AG04450 (cell line): ENCODE data around the gene TRPC4AP. TPM values are rescaled to one million over a fixed set of nuclear protein-coding genes. Genes with fewer than 3 reads are reported as not detected.

Experiments used
- CTCF ChIA-PET: fragments of 300-600, 350-600 bp; formaldehyde crosslinking; extraction: SDS; loops from one replicate; lab custom pipeline; 2022; ENCODE audit warnings: antibody characterized with exemption, inconsistent platforms; lab: Charles Lee
- POLR2A ChIA-PET: fragments of 350-600 bp; formaldehyde crosslinking; extraction: SDS; loops from one replicate; lab custom pipeline; 2021; ENCODE audit warnings: antibody characterized with exemption, inconsistent platforms; lab: Yijun Ruan, JAX
- DNase-seq: peaks from one replicate; pipeline ENCODE4 v3.0.0-alpha.2; 2011; ENCODE audit warnings: low read depth, low spot score
- H3K27ac ChIP-seq: one replicate; pipeline ENCODE4 v1.5.1; 2012; ENCODE audit warnings: low read depth, low read length, control low read depth
- H3K27me3 ChIP-seq: one replicate; pipeline ENCODE4 v1.6.0; 2012; ENCODE audit warnings: low read length; ENCODE audit not compliant: control insufficient read depth, insufficient read depth
- H3K4me3 ChIP-seq: 2 replicates; pipeline ENCODE4 v1.5.1; 2011; ENCODE audit warnings: mild to moderate bottlenecking, low read depth, low read length, control low read depth
- H3K9me3 ChIP-seq: 2 replicates; pipeline ENCODE4 v1.5.1; 2012; ENCODE audit warnings: low read length; ENCODE audit not compliant: control insufficient read depth, insufficient read depth
- polyA plus RNA-seq: library from polyadenylated mRNA; depleted of rRNA; stranded (reverse); fragments of >200 nt; gene quantifications from 2 replicates; pipeline ENCODE4 v1.2.3, GENCODE V29; 2011
- TF ChIP-seq, protein P1 (sequence below): IDR thresholded peaks from 2 replicates; pipeline ENCODE4 v1.5.1; 2011; ENCODE audit warnings: low read depth, low read length, control low read depth, inconsistent platforms

TRPC4AP gene
- polyA plus RNA-seq, 1 experiment = 85.4 TPM

DNA sequence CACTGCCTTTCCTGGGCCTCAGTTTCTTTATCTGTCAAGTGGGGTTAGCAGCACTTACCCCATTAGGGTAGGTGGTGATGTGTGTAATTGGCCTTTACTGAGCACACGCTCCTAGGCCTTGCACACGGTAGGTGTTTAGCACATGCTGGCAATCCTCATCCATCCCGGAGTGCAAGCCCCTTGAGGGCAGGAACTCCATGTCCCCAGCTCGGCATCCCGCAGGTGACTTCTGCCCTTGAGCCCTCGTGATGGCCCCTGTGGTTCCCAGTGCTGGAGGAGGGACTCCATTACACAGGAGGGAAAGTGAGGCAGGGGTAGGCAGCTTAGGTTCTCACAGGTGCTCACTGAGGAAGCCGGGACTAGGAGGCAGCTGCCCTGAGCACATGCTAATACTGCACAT lies 96.9 kb downstream of the TRPC4AP start:
- TF ChIP-seq, protein P1, sequence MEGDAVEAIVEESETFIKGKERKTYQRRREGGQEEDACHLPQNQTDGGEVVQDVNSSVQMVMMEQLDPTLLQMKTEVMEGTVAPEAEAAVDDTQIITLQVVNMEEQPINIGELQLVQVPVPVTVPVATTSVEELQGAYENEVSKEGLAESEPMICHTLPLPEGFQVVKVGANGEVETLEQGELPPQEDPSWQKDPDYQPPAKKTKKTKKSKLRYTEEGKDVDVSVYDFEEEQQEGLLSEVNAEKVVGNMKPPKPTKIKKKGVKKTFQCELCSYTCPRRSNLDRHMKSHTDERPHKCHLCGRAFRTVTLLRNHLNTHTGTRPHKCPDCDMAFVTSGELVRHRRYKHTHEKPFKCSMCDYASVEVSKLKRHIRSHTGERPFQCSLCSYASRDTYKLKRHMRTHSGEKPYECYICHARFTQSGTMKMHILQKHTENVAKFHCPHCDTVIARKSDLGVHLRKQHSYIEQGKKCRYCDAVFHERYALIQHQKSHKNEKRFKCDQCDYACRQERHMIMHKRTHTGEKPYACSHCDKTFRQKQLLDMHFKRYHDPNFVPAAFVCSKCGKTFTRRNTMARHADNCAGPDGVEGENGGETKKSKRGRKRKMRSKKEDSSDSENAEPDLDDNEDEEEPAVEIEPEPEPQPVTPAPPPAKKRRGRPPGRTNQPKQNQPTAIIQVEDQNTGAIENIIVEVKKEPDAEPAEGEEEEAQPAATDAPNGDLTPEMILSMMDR = no peak
- POLR2A ChIA-PET = no interaction called here
- Histone ChIP-seq H3K9me3 (no peaks in the 10 kb centered on the region; the same call in 1 of the 2 replicates), H3K27ac (no peak overlapping the region), H3K27me3 (no peaks in the 10 kb centered on the region), H3K4me3 (no peak overlapping the region)
- DNase-seq = no peak
- CTCF ChIA-PET = no interaction called here

DNA sequence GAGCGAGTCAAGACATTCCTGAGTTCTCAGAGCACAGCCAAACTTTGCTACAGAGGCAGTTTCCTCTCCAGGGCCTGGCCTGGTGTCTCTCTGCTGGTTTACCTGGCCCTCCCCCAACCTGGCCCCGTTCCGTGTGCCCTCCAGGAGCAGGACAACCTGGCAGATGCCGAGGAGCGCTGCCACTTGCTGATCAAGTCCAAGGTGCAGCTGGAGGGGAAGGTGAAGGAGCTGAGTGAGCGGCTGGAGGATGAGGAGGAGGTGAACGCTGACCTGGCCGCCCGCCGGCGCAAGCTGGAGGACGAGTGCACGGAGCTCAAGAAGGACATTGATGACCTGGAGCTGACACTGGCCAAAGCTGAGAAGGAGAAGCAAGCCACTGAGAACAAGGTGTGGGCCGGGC lies 97.4 kb downstream of the TRPC4AP start:
- TF ChIP-seq, protein P1 = no peak
- no peak overlapping the region for H3K27ac ChIP-seq
- ChIA-PET POLR2A (no interaction called here), CTCF (no interaction called here)
- no peak overlapping the region for H3K4me3 ChIP-seq
- no peaks in the 10 kb centered on the region for H3K27me3 ChIP-seq
- DNase-seq = no peak
- no peaks in the 10 kb centered on the region; the same call in 1 of the 2 replicates for H3K9me3 ChIP-seq

DNA sequence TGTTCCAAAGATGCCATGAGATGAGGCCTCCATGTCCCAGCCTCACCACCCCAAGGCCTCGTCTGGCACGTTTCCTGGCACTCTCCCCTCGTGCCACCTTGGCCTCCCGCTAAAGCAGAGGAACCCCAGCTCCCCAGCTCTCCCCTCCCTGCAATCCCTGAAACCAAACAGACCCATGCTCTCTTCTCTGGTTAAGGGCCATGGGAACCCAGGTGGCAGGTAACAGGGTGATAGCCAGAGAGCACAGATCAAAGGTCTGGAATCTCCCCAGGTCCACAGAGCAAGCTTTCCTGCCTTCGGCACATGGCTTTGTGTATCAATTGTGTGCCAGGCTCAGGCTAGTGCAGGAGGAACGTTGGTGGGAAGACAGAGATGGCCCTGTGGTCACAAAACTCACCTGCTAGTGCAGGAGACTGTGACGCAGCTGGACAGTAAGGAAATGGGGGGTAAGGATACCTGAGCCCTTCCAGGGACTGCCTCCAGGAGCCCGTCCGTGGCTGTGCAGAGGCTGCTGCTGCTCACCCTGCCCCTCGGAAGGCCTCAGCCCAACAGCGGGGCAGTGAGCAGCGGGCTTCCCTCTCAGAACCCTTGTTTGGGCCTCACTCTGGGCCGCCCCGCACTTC lies 98.0 kb downstream of the TRPC4AP start:
- POLR2A ChIA-PET = interaction anchor here (0.6 kb wide), 1 partner anchor 32 kb away, joined by 3 read pairs; no protein-coding TSS in a partner anchor

DNA sequence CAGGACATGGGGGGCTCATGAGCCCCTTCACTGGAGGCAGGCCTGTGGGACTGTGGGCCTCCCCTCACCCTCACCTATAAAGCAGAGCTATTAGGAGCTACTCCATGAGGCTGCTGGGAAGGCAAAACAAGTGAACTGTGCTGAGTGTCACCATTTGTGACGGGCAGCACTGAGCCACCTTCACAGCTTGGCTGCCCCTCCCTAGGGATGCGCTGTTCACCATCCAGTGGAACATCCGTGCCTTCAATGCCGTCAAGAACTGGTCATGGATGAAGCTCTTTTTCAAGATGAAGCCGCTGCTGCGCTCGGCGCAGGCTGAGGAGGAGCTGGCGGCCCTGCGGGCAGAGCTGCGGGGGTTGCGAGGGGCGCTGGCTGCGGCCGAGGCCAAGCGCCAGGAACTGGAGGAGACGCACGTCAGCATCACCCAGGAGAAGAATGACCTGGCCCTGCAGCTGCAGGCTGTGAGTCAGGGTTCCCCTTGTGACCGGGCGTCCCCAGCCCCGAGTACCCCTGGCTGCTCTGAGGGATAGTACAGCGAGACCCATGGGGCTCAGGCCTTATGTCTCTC lies 98.6 kb downstream of the TRPC4AP start:
- CTCF ChIA-PET = no interaction called here
- POLR2A ChIA-PET = interaction anchor here (0.6 kb wide), 1 partner anchor 32 kb away, joined by 3 read pairs; no protein-coding TSS in a partner anchor
- Histone ChIP-seq H3K4me3 (no peak overlapping the region), H3K27ac (no peak overlapping the region), H3K9me3 (no peaks in the 10 kb centered on the region), H3K27me3 (no peaks in the 10 kb centered on the region)
- DNase-seq = no peak
- TF ChIP-seq, protein P1 = no peak

More for the DNA sequence above, 98.0 kb downstream of the TRPC4AP start:
- no peak overlapping the region for H3K4me3 ChIP-seq
- DNase-seq = no peak
- H3K9me3 ChIP-seq = no peaks in the 10 kb centered on the region
- TF ChIP-seq, protein P1 = no peak
- no peaks in the 10 kb centered on the region for H3K27me3 ChIP-seq
- CTCF ChIA-PET = no interaction called here
- no peak overlapping the region for H3K27ac ChIP-seq

DNA sequence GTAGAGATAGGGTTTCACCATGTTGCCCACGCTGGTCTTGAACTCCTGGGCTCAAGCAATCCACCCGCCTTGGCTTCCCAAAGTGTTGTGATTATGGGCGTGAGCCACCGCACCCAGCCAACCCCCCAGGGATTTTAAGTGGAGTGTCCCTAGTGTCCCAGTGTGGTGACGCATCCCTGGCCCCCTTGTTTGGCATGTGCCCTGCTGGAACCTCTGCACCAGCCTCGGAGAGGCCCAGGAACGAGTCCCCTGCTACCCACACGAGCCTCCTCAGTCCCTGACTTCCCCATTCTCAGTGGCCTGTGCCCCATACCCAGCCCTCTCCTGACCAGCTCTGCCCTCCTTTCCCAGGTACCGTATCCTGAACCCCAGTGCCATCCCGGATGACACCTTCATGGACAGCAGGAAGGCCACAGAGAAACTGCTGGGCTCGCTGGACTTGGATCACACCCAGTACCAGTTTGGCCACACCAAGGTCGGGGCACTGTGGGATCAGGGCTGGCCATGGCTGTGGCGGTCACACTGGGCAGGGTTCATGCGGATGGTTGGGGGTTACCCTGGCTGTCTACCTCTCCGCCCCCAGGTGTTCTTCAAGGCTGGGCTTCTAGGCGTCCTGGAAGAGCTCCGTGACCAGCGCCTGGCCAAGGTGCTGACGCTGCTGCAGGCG lies 99.7 kb downstream of the TRPC4AP start:
- ChIA-PET CTCF (no interaction called here), POLR2A (no interaction called here)
- Histone ChIP-seq H3K9me3 (no peaks in the 10 kb centered on the region), H3K27ac (no peak overlapping the region), H3K4me3 (no peak overlapping the region), H3K27me3 (no peaks in the 10 kb centered on the region)
- TF ChIP-seq, protein P1 = no peak
- DNase-seq = no peak
